Loucy (cell line): ENCODE measurements around the gene BPIFB2.

Experiments
- H2AFZ ChIP-seq: fragments of 200-600 bp; sonication (generic); 2 replicates; pipeline ENCODE4 v1.6.0; 2016; ENCODE audit warnings: antibody characterized with exemption, mild to moderate bottlenecking, low read length, moderate library complexity
- H3F3A ChIP-seq: fragments of 200-600 bp; 2 replicates; pipeline ENCODE4 v1.6.0; 2016; ENCODE audit warnings: antibody characterized with exemption, low read depth, mild to moderate bottlenecking
- H3K27me3 ChIP-seq: fragments of 200-600 bp; sonication (generic); 2 replicates; pipeline ENCODE4 v1.6.1; 2014; ENCODE audit warnings: low read length, mild to moderate bottlenecking; ENCODE audit not compliant: insufficient read depth, poor library complexity, severe bottlenecking
- H3K36me3 ChIP-seq: fragments of 200-600 bp; sonication (generic); 2 replicates; pipeline ENCODE4 v1.6.1; 2016; ENCODE audit warnings: low read length; ENCODE audit not compliant: insufficient read depth
- H3K4me1 ChIP-seq: fragments of 200-600 bp; sonication (generic); 2 replicates; pipeline ENCODE4 v1.5.1; 2014; ENCODE audit warnings: low read length, mild to moderate bottlenecking; ENCODE audit not compliant: insufficient read depth, poor library complexity, severe bottlenecking
- H3K4me2 ChIP-seq: fragments of 200-600 bp; sonication (generic); 2 replicates; pipeline ENCODE4 v1.6.0; 2014; ENCODE audit warnings: antibody characterized with exemption, low read length, low read depth, mild to moderate bottlenecking; ENCODE audit not compliant: poor library complexity, severe bottlenecking
- H3K4me3 ChIP-seq: fragments of 200-600 bp; sonication (generic); 2 replicates; pipeline ENCODE4 v1.5.1; 2014; ENCODE audit warnings: low read length, mild to moderate bottlenecking, mixed read lengths; ENCODE audit not compliant: poor library complexity, severe bottlenecking
- H3K79me2 ChIP-seq: fragments of 200-600 bp; sonication (generic); 2 replicates; pipeline ENCODE4 v1.6.1; 2014; ENCODE audit warnings: low read length; ENCODE audit not compliant: insufficient read depth
- H3K9ac ChIP-seq: fragments of 200-600 bp; sonication (generic); 2 replicates; pipeline ENCODE4 v1.6.0; 2014; ENCODE audit warnings: mild to moderate bottlenecking, low read depth, low read length, moderate library complexity; ENCODE audit not compliant: poor library complexity, severe bottlenecking
- H3K9me2 ChIP-seq: fragments of 200-600 bp; sonication (generic); replicated peaks from 2 replicates; pipeline ENCODE4 v1.6.1; 2016; ENCODE audit warnings: low read depth, low read length, mixed read lengths
- H3K9me3 ChIP-seq: fragments of 200-600 bp; sonication (generic); 2 replicates; pipeline ENCODE4 v1.6.1; 2014; ENCODE audit warnings: mild to moderate bottlenecking, antibody characterized with exemption, low read length, low read depth; ENCODE audit not compliant: insufficient read depth
- H4K20me1 ChIP-seq: fragments of 200-600 bp; sonication (generic); 2 replicates; pipeline ENCODE4 v1.6.0; 2014; ENCODE audit warnings: antibody characterized with exemption, low read length, mild to moderate bottlenecking; ENCODE audit not compliant: insufficient read depth, poor library complexity, severe bottlenecking
- CTCF ChIP-seq: fragments of 200-600 bp; sonication (generic); conservative IDR thresholded peaks from 2 replicates; pipeline ENCODE4 v1.5.1; 2014; ENCODE audit warnings: mild to moderate bottlenecking, antibody characterized with exemption, low read length
- EZH2phosphoT487 ChIP-seq: fragments of 200-600 bp; IDR thresholded peaks from 2 replicates; pipeline ENCODE4 v1.6.1; 2018; ENCODE audit warnings: antibody characterized with exemption, mild to moderate bottlenecking, moderate library complexity, borderline replicate concordance

Gene BPIFB2

DNA sequence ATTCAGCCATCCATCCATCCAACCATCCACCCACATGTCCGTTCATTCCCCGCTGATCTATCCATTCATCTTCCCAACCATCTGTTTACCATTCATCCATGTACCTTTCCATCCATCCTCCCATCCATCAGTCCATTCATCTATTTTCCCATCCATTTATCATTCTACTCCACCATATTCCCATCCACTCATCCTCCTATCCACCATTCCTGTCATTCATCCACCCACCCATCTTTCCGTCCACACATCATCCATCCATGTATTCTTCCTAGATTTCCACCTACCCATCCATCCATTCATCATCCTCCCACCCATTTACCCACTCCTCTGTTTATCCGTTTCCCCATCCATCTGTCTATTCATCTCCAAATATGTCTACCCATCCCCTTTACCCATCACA, 30.7 kb downstream of the BPIFB2 start:
- no peaks in the 10 kb centered on the region for H3K27me3 ChIP-seq
- no peak overlapping the region for H3K4me2 ChIP-seq
- no peaks in the 10 kb centered on the region for H3K36me3 ChIP-seq
- no peaks in the 10 kb centered on the region for H3K9me3 ChIP-seq
- no peaks in the 10 kb centered on the region for H3K9me2 ChIP-seq
- H2AFZ ChIP-seq, result no peak overlapping the region
- no peak for TF ChIP-seq CTCF
- TF ChIP-seq EZH2phosphoT487, result no peak
- H3F3A ChIP-seq, result no peaks in the 10 kb centered on the region
- H3K4me3 ChIP-seq, result no peak overlapping the region
- no peaks in the 10 kb centered on the region for H3K79me2 ChIP-seq
- H4K20me1 ChIP-seq, result no peaks in the 10 kb centered on the region
- H3K4me1 ChIP-seq, result no peaks in the 10 kb centered on the region
- H3K9ac ChIP-seq, result no peak overlapping the region

DNA sequence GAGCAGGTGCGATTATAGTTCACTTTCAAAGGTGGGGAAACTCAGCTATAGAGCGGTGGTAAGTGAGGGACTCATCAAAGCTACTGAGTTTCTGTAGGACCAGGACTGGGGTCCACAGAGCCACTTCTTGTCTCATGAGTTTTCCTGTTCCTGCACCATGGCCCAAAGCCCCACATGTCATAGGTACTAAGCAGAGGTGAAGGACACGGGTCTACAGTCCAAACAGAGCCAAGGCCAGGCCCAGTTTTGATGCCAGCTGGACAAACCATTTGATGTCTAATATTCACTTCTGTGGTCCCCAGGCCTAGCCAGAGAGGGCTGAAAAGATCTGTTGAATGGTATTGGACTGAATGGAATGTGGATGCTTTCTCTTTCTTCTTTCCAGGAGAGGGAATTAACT, 34.9 kb downstream of the BPIFB2 start:
- Histone ChIP-seq H3K4me2 (no peak overlapping the region), H3K36me3 (no peaks in the 10 kb centered on the region), H3K9ac (no peak overlapping the region), H3K4me3 (no peak overlapping the region), H4K20me1 (no peaks in the 10 kb centered on the region), H3F3A (no peaks in the 10 kb centered on the region), H2AFZ (no peak overlapping the region), H3K9me2 (no peaks in the 10 kb centered on the region), H3K79me2 (no peaks in the 10 kb centered on the region), H3K4me1 (no peaks in the 10 kb centered on the region), H3K27me3 (no peaks in the 10 kb centered on the region), H3K9me3 (peaks cover 9% of the 10 kb centered on the region; the same call in 1 of the 2 replicates)
- TF ChIP-seq EZH2phosphoT487 (no peak), CTCF (no peak)

DNA sequence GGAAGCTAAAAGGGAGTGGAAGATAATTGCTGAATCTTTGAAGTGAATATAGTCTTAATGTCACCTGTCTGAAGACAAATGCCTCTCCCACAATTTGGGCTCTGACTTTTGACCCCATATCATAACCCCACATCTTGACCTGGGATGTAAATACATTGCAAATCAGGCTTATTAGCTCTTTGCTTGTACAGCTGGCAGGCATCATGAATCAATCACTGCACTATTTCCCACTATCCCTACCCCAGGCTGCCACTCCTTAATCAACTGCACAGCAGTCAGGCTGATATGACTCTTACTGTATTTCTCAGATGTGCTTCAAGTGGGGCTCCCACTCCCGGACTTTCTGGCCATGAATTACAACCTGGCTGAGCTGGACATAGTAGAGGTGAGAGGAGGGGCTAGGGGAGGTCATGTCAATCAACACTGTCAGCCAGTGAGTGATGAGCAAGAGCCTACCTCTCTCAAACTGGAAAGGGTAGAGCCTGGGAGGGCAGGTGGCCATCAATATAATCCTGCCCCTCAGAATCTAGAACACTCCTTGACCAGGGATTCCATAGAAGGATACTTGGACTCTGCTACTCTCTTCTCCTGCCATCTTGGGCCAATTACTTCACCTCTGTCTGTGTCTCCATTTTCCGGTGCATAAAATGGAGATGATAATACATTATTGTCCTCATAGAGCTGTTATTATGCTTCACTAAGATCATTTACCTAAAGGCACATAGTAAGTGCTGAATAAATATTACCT, 35.7 kb downstream of the BPIFB2 start:
- Histone ChIP-seq H3K36me3 (no peaks in the 10 kb centered on the region), H3K4me3 (no peak overlapping the region), H3K9me3 (peaks cover 9% of the 10 kb centered on the region; the same call in 1 of the 2 replicates), H2AFZ (no peak overlapping the region), H3K4me1 (no peaks in the 10 kb centered on the region), H3F3A (no peaks in the 10 kb centered on the region), H3K27me3 (no peaks in the 10 kb centered on the region), H3K9me2 (no peaks in the 10 kb centered on the region), H3K79me2 (no peaks in the 10 kb centered on the region), H3K4me2 (no peak overlapping the region), H3K9ac (no peak overlapping the region), H4K20me1 (no peaks in the 10 kb centered on the region)
- no peak for TF ChIP-seq EZH2phosphoT487
- no peak for TF ChIP-seq CTCF
